H1 (cell line): ENCODE data around the gene PPP1R27. TPM values are rescaled to one million over a fixed set of nuclear protein-coding genes. Genes with fewer than 3 reads are reported as not detected.

Source experiments
- CTCF ChIA-PET: fragments of 300-600 bp; sonication (Branson Sonifier 250); formaldehyde crosslinking; loops from one replicate; lab custom pipeline; 2021; ENCODE audit not compliant: partially characterized antibody; lab: Charles Lee
- POLR2A ChIA-PET: fragments of 300-600 bp; sonication (Branson Sonifier 250); formaldehyde crosslinking; loops from one replicate; lab custom pipeline; 2021; ENCODE audit warnings: inconsistent platforms; ENCODE audit not compliant: partially characterized antibody; lab: Charles Lee
- DNase-seq, 2 experiments: peaks; one replicate each; pipeline versions ENCODE4 v3.0.0 to v3.0.0-alpha.2; 2010 to 2022; ENCODE audit warnings: low spot score in 2 of 2, low read depth in 1 of 2, mixed read lengths in 1 of 2
- FAIRE-seq: peaks from 2 replicates; lab custom pipeline; 2011; peaks lifted over from hg19 to GRCh38; lab: Jason Lieb, UNC
- H2AFZ ChIP-seq: 2 replicates; pipeline ENCODE4 v1.8.1; 2012; ENCODE audit warnings: low read length, inconsistent platforms
- H2AK5ac ChIP-seq: 2 replicates; pipeline ENCODE4 v1.6.1; 2013; ENCODE audit warnings: low read depth, low read length
- H2BK120ac ChIP-seq: replicated peaks from 2 replicates; pipeline ENCODE3; 2013; ENCODE audit warnings: low read depth, low read length, inconsistent platforms
- H2BK12ac ChIP-seq: 2 replicates; pipeline ENCODE4 v1.6.1; 2013; ENCODE audit warnings: low read depth, low read length
- H2BK15ac ChIP-seq: 2 replicates; pipeline ENCODE4 v1.6.1; 2013; ENCODE audit warnings: low read length
- H2BK20ac ChIP-seq: 2 replicates; pipeline ENCODE4 v1.6.1; 2013; ENCODE audit warnings: low read length
- H2BK5ac ChIP-seq: 2 replicates; pipeline ENCODE4 v1.6.1; 2013; ENCODE audit warnings: low read depth, low read length
- H3K14ac ChIP-seq: 2 replicates; pipeline ENCODE4 v1.6.1; 2013; ENCODE audit warnings: inconsistent platforms; ENCODE audit not compliant: insufficient read length
- H3K18ac ChIP-seq: 2 replicates; pipeline ENCODE4 v1.6.1; 2013; ENCODE audit warnings: low read length; ENCODE audit errors: extremely low read depth
- H3K23ac ChIP-seq: 2 replicates; pipeline ENCODE4 v1.6.1; 2013; ENCODE audit warnings: inconsistent platforms; ENCODE audit not compliant: insufficient read length
- H3K23me2 ChIP-seq: 2 replicates; pipeline ENCODE4 v1.6.1; 2013; ENCODE audit warnings: low read depth, low read length
- H3K27ac ChIP-seq: 2 replicates; pipeline ENCODE4 v1.6.1; 2011; ENCODE audit warnings: low read depth, low read length, inconsistent platforms
- H3K27me3 ChIP-seq, 4 experiments: replicated peaks in 1 of 4; 1 replicate in 1 of 4; 2 replicates in 3 of 4; pipeline versions ENCODE4 v1.6.1 to v1.8.1; 2011 to 2013; ENCODE audit warnings: low read length in 3 of 4, mild to moderate bottlenecking in 3 of 4, inconsistent platforms in 2 of 4, mixed read lengths in 2 of 4, moderate library complexity in 1 of 4; ENCODE audit not compliant: control insufficient read depth in 3 of 4, insufficient read depth in 3 of 4; ENCODE audit errors: extremely low read depth in 1 of 4
- H3K36me3 ChIP-seq, 4 experiments: 2 replicates each; pipeline versions ENCODE4 v1.6.1 to v1.8.1; 2011 to 2013; ENCODE audit warnings: mild to moderate bottlenecking in 4 of 4, low read length in 3 of 4, moderate library complexity in 2 of 4, control low read depth in 1 of 4, inconsistent platforms in 1 of 4; ENCODE audit not compliant: insufficient read depth in 4 of 4, control insufficient read depth in 2 of 4
- H3K4ac ChIP-seq: replicated peaks from 2 replicates; pipeline ENCODE3; 2013; ENCODE audit warnings: low read length, low read depth, mixed read lengths, inconsistent platforms; ENCODE audit not compliant: insufficient read length
- H3K4me1 ChIP-seq, 4 experiments: replicated peaks in 1 of 4; 1 replicate in 1 of 4; 2 replicates in 3 of 4; pipeline versions ENCODE4 v1.6.1 to v1.8.1; 2011 to 2013; ENCODE audit warnings: low read length in 3 of 4, inconsistent platforms in 2 of 4, mixed read lengths in 1 of 4; ENCODE audit not compliant: insufficient read depth in 4 of 4, control insufficient read depth in 3 of 4
- H3K4me2 ChIP-seq, 2 experiments: 2 replicates each; pipeline versions ENCODE4 v1.6.1 to v1.8.1; 2011 to 2013; ENCODE audit warnings: low read depth in 2 of 2, low read length in 2 of 2, control low read depth in 1 of 2, inconsistent platforms in 1 of 2, mild to moderate bottlenecking in 1 of 2; ENCODE audit not compliant: insufficient read depth in 1 of 2
- H3K4me3 ChIP-seq, 4 experiments: fragments of 200-600, 300-600 bp in 1 of 4; sonication (generic), shearing (Covaris generic), sonication (Bioruptor Twin) in 1 of 4; 2 replicates each; pipeline versions ENCODE4 v1.5.1 to v1.8.1; 2011 to 2016; ENCODE audit warnings: low read length in 4 of 4, low read depth in 3 of 4, control low read depth in 2 of 4, inconsistent platforms in 2 of 4, mild to moderate bottlenecking in 2 of 4, mixed read lengths in 1 of 4, moderate library complexity in 1 of 4; ENCODE audit not compliant: insufficient read depth in 2 of 4; ENCODE audit errors: extremely low read depth in 1 of 4
- H3K56ac ChIP-seq: replicated peaks from 2 replicates; pipeline ENCODE3; 2013; ENCODE audit warnings: low read depth, mild to moderate bottlenecking, mixed read lengths, low read length, inconsistent platforms; ENCODE audit not compliant: insufficient read length
- H3K79me1 ChIP-seq: 2 replicates; pipeline ENCODE4 v1.6.1; 2013; ENCODE audit warnings: low read depth, low read length, control low read depth
- H3K79me2 ChIP-seq, 2 experiments: 2 replicates each; pipeline versions ENCODE4 v1.6.1 to v1.8.1; 2012 to 2013; ENCODE audit warnings: low read length in 2 of 2, mild to moderate bottlenecking in 2 of 2, inconsistent platforms in 1 of 2; ENCODE audit not compliant: insufficient read depth in 2 of 2, control insufficient read depth in 1 of 2
- H3K9ac ChIP-seq, 4 experiments: replicated peaks in 1 of 4; 1 replicate in 1 of 4; 2 replicates in 3 of 4; pipeline versions ENCODE4 v1.6.1 to v1.8.1; 2011 to 2013; ENCODE audit warnings: low read depth in 3 of 4, low read length in 3 of 4, control low read depth in 2 of 4, mild to moderate bottlenecking in 2 of 4, moderate library complexity in 2 of 4, inconsistent platforms in 1 of 4; ENCODE audit errors: extremely low read depth in 1 of 4
- H3K9me3 ChIP-seq, 2 experiments: 2 replicates each; pipeline versions ENCODE4 v1.6.1 to v1.8.1; 2012 to 2013; ENCODE audit warnings: mild to moderate bottlenecking in 2 of 2, moderate library complexity in 2 of 2, control low read depth in 1 of 2, inconsistent platforms in 1 of 2, low read depth in 1 of 2, low read length in 1 of 2, mixed read lengths in 1 of 2; ENCODE audit not compliant: insufficient read depth in 2 of 2
- H4K20me1 ChIP-seq, 2 experiments: replicated peaks in 1 of 2; 2 replicates each; pipeline versions ENCODE3 to v1.8.1; 2011 to 2013; ENCODE audit warnings: inconsistent platforms in 2 of 2, low read length in 2 of 2, mild to moderate bottlenecking in 1 of 2; ENCODE audit not compliant: insufficient read depth in 2 of 2, control insufficient read depth in 1 of 2
- H4K5ac ChIP-seq: 2 replicates; pipeline ENCODE4 v1.6.1; 2013; ENCODE audit warnings: low read length, low read depth, mixed read lengths, inconsistent platforms; ENCODE audit not compliant: insufficient read length
- H4K8ac ChIP-seq: 2 replicates; pipeline ENCODE4 v1.8.0; 2013; ENCODE audit warnings: mild to moderate bottlenecking, moderate library complexity, low read length, inconsistent platforms; ENCODE audit not compliant: insufficient read depth; ENCODE audit errors: extremely low read depth
- H4K91ac ChIP-seq: replicated peaks from 2 replicates; pipeline ENCODE3; 2013; ENCODE audit warnings: low read length, mixed read lengths, inconsistent platforms; ENCODE audit not compliant: insufficient read length
- CEBPB ChIP-seq: IDR thresholded peaks from 2 replicates; pipeline ENCODE4 v1.6.1; 2012; ENCODE audit warnings: low read depth, low read length
- SUZ12 ChIP-seq: fragments of 200-600 bp; sonication (generic); IDR thresholded peaks from 2 replicates; pipeline ENCODE4 v1.6.1; 2012; ENCODE audit warnings: mild to moderate bottlenecking, inconsistent platforms, low read length, moderate library complexity, mixed read lengths
- WGBS, 2 experiments: shearing (Covaris generic) in 1 of 2; methylation state at CpG; one replicate each; pipeline versions ENCODE4 v1.1.6 to v1.1.7; 2013 to 2015; ENCODE audit warnings: low lambda C conversion rate in 2 of 2, mixed read lengths in 2 of 2, inconsistent platforms in 1 of 2, low coverage in 1 of 2, missing lambda C conversion rate in 1 of 2; ENCODE audit not compliant: insufficient replicate concordance in 2 of 2, insufficient coverage in 1 of 2, insufficient read length in 1 of 2; ENCODE audit errors: extremely low coverage in 1 of 2, missing lambda C conversion rate in 1 of 2; 5-methylcytosine and 5-hydroxymethylcytosine counted together
- polyA plus RNA-seq, 7 experiments: library from polyadenylated mRNA; depleted of rRNA in 3 of 7; stranded (reverse) in 5 of 7; unstranded in 2 of 7; fragments of >200 nt in 5 of 7; fragments of 200-250 nt in 2 of 7; gene quantifications; 1 replicate in 5 of 7; 2 replicates in 1 of 7; 4 replicates in 1 of 7; pipeline versions ENCODE4 v1.2.1 to v1.2.3, GENCODE V29; 2011 to 2013; ENCODE audit warnings: missing spikeins in 2 of 7, mixed read lengths in 2 of 7
- total RNA-seq: library from RNA; stranded (reverse); fragmentation: NEBNext Ultra II Directional; extraction: Animal tissue kit (Norgen Biotek cat#: 25700); gene quantifications from 2 replicates; pipeline ENCODE4 v1.2.1, GENCODE V29; 2021

Gene PPP1R27
- total and polyA plus RNA-seq, 2 of the 8 experiments (the other 6 are each of a cell fraction or from before 2014, with no cell fraction given) = 0.27 TPM; not detected in 1

GRCh38 chr17:81803728-81804558 is 30.9 kb downstream of the PPP1R27 start, which contains the start of gene GCGR:
Gene GCGR (plus strand): TSS chr17:81804150. CDS start chr17:81809019, 4,869 bp downstream.
- ChIA-PET POLR2A (no interaction called here), CTCF (no interaction called here)
- Histone ChIP-seq H3K4ac (no peak within 1 kb of the TSS), H3K9me3 (no peaks in the 10 kb centered on the region), H3K56ac (no peak within 1 kb of the TSS), H3K27me3 (peaks cover 38 to 59% (median 53%) of the 10 kb centered on the region in 4 experiments), H4K20me1 (peaks cover 0 to 1% of the 10 kb centered on the region in 2 experiments), H3K23ac (no peak within 1 kb of the TSS), H4K8ac (peak within 1 kb of the TSS; percentile 25), H2BK15ac (no peak within 1 kb of the TSS; the same call in 1 of the 2 replicates), H3K14ac (no peak within 1 kb of the TSS), H3K79me1 (no peaks in the 10 kb centered on the region), H3K79me2 (no peaks in the 10 kb centered on the region), H3K27ac (no peak within 1 kb of the TSS), H2BK20ac (no peak within 1 kb of the TSS), H2BK12ac (peak within 1 kb of the TSS; percentile 39; the same call in 1 of the 2 replicates), H2AK5ac (peak within 1 kb of the TSS; percentile 82; the same call in 1 of the 2 replicates), H3K4me1 (peaks cover 0 to 3% (median 0%) of the 10 kb centered on the region in 4 experiments; a peak in 3 of 7 replicates), H2BK120ac (no peak within 1 kb of the TSS), H3K4me2 (peak within 1 kb of the TSS; percentile 37 to 86), H3K23me2 (peaks cover 5% of the 10 kb centered on the region; the same call in 1 of the 2 replicates), H2AFZ (no peak within 1 kb of the TSS), H3K9ac (peak within 1 kb of the TSS in 1 of 4 experiments; percentile 46; a peak in 1 of 7 replicates), H3K4me3 (peak within 1 kb of the TSS; percentile 23 to 64 (median 32)), H2BK5ac (no peak within 1 kb of the TSS), H3K18ac (no peak within 1 kb of the TSS), H4K91ac (no peak within 1 kb of the TSS), H3K36me3 (peaks cover 0 to 10% (median 0%) of the 10 kb centered on the region in 4 experiments; a peak in 1 of 8 replicates), H4K5ac (no peak within 1 kb of the TSS)
- DNase-seq = no peak
- no peak for FAIRE-seq
- WGBS, 2 experiments = no CpG with 5 or more reads among the region's 110 CpGs
- TF ChIP-seq CEBPB (no peak), SUZ12 (peak; percentile 90)
